Smooth muscle cell of bladder (primary cell): ENCODE results near the gene NARS2. TPM values are rescaled to one million over a fixed set of nuclear protein-coding genes. Genes with fewer than 3 reads are reported as not detected.

Experiments used
- total RNA-seq: library from RNA; depleted of rRNA; stranded (reverse); fragments of >200 nt; gene quantifications from 2 replicates; pipeline ENCODE4 v1.2.3, GENCODE V29; 2014

NARS2 gene
- total RNA-seq, result 22.6 and 24.0 TPM in 2 replicates

DNA sequence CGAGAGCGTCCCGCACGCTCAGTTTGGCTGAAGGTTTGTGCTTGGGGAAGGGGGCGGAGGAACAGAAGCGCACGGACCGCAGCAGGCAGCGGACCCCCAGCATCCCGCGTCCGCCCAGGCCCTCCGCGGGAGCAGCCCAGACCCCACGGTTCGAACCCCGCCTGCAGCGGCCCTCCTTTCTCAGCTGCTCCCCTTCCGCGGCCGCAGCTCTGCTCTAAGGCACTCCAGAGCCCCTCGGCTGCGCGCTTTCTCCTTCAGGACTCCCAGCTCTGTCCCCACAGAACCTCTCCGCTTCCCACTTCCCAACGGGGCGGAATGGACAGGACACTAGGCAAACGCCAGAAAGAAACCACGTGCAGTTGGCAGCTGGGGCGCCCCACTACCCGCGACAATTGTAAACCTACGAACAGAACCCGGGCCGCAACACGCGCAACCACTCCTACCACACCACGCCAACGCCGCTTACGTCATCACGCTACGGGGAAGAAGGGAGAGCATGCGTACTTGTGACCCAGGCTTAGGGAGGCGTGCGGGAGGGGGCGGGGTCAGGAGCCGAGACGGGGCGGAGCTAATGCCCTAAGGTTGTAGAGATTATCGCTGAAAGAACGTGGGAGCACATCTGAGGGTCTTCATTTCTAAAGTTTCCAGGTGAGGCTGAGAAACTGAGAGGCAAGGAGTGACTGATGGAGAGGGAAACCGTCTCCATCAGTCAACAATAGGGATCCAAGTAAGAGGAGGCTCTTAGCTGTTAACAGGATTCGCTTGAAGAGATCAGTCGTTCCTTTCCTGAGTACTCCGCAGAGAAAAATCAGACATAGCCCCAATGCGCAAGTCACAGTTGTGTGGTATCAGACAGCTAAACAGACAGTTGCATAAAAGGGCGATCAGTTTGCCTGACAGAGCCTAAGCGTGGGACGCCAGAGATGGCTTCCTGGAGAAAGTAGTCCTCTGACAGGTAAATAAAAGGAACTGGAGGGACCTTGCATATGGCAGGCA lies at the start of gene NARS2:
NARS2 (minus strand) TSS at position 479 of the 996 bp plus-strand sequence; CDS start at position 103, 376 bp downstream.

DNA sequence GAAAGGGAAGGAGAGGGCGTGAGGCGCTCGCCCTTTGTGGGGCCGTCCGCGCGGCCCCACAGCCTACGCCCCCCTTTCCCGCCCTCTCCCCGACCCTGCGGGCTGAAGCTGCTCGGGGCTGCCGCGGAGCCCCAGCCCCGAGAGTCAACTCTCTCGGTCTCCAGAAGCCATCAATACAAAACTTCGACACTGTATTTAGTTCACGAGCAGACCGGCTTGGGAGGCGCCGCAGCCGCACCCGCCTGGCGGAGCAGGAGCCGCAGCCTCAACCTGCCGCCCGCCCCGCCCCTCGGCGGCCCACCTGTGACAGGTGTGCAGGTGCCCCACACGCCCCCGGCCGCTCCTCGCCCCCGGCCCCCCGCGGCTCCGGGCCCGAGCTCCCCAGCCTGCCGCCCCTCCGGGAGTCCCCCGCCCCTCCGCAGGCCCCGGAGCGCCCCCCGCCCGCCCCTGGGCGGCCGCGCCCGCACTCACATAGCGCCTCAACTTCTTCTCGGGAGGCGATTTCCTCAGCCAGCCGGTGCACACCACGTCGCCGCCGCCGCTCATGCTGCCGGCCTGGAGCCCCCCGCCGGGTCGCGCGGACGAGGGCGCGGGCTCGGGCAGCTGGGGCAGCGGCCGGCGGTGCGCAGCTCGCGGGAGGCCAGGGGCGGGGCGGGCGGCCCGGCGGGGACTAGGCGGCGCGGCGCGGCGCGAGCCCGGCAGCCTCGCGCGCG lies 157.3 kb downstream of the NARS2 start, which contains the start of gene GAB2:
GAB2 (minus strand) TSS at position 646 of the 713 bp plus-strand sequence; CDS start at position 546, 100 bp downstream.

Other genes starting within 250 kb of the NARS2 start
- gene GAB2, start 157.0 kb downstream of the NARS2 start, total RNA-seq, result 10.9 and 11.7 TPM in 2 replicates